Erythroblast (primary cell): ENCODE results near the gene EHMT1.

Experiments
- GATA1 ChIP-seq: IDR thresholded peaks from 2 replicates; pipeline ENCODE4 v1.6.1; 2011; ENCODE audit warnings: low read depth, mild to moderate bottlenecking, control low read depth, low read length, moderate library complexity
- POLR2A ChIP-seq: IDR thresholded peaks from 2 replicates; pipeline ENCODE4 v1.6.1; 2011; ENCODE audit warnings: mild to moderate bottlenecking, low read length

DNA sequence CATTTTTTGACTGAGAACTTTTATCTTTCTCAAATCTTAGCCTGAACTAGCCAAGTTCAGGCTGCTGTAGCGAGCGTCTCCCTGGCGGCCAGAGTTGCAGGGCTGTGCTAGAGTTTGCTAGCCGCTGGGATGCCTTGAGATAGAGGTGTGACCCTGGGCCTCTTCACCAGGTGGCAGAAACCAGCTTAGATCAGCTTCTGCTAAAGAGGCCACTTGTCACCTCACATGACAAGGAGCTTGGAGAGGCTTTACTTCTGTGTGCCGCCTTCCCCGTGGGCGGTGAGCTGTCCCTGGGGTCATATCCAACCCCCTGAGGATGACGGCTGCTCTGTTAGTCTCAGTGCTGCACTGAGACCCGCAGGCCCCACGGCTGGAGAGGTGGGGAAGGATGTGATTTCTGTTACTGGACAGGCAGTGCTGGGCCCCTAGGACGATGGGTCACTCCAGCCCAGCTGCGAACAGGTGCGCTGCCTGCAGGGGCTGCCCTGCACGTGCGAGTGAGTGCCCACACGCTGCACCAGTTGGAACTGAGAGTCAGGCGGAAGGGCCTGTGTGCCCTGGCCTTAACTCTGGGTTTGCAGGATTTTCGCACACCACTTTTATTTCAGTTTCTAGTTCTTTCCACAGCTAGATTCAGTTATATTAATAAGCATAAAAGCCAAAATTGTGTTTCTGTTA is 63.8 kb downstream of the EHMT1 start:
- TF ChIP-seq POLR2A (no peak), GATA1 (no peak)
